PC-3 (cell line): ENCODE data around the gene KHK.

Experiments used
- EZH2 ChIP-seq: fragments of 300-600 bp; sonication (generic); IDR thresholded peaks from one replicate; pipeline ENCODE4 v1.6.1; 2017; ENCODE audit warnings: antibody characterized with exemption, mild to moderate bottlenecking, low read length; ENCODE audit not compliant: unreplicated experiment
- EZH2phosphoT487 ChIP-seq: fragments of 300-600 bp; sonication (generic); IDR thresholded peaks from 2 replicates; pipeline ENCODE4 v1.6.1; 2018; ENCODE audit warnings: mild to moderate bottlenecking, antibody characterized with exemption, low read length, borderline replicate concordance
- TF ChIP-seq, protein P1 (sequence below): fragments of 300-600 bp; sonication (generic); conservative IDR thresholded peaks from 2 replicates; pipeline ENCODE4 v1.5.1; 2017; ENCODE audit warnings: antibody characterized with exemption, low read depth, mild to moderate bottlenecking, low read length

- TF ChIP-seq EZH2phosphoT487 (no peak), EZH2 (no peak)
- TF ChIP-seq, protein P1, sequence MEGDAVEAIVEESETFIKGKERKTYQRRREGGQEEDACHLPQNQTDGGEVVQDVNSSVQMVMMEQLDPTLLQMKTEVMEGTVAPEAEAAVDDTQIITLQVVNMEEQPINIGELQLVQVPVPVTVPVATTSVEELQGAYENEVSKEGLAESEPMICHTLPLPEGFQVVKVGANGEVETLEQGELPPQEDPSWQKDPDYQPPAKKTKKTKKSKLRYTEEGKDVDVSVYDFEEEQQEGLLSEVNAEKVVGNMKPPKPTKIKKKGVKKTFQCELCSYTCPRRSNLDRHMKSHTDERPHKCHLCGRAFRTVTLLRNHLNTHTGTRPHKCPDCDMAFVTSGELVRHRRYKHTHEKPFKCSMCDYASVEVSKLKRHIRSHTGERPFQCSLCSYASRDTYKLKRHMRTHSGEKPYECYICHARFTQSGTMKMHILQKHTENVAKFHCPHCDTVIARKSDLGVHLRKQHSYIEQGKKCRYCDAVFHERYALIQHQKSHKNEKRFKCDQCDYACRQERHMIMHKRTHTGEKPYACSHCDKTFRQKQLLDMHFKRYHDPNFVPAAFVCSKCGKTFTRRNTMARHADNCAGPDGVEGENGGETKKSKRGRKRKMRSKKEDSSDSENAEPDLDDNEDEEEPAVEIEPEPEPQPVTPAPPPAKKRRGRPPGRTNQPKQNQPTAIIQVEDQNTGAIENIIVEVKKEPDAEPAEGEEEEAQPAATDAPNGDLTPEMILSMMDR = no peak
Measured at GRCh38 chr2:27087823-27088410, 1.3 kb downstream of the KHK start.
